ENCODE results near the gene SLC4A3.
"Not testable (repeated sequence)": the region's sequence is repeated elsewhere in the genome, so short reads cannot be mapped to it uniquely, and the experiment has no call there.

The SLC4A3 gene

GRCh38 chr2:219648963-219649362 lies 21.5 kb downstream of the SLC4A3 start:
- no peak for DNase-seq

- DNase-seq: no peak
These were observed 23.2 kb downstream of the SLC4A3 start for GRCh38 chr2:219650426-219651248.

GRCh38 chr2:219651656-219652055 lies 24.2 kb downstream of the SLC4A3 start:
- DNase-seq: not testable (repeated sequence)

- DNase-seq: no peak
These were observed 29.1 kb downstream of the SLC4A3 start for GRCh38 chr2:219656526-219656925.

GRCh38 chr2:219658196-219658846 lies 30.9 kb downstream of the SLC4A3 start:
- no peak for DNase-seq

- no peak for DNase-seq
These were observed 31.4 kb downstream of the SLC4A3 start for GRCh38 chr2:219658874-219659273.

GRCh38 chr2:219661197-219661954 lies 33.9 kb downstream of the SLC4A3 start:
- DNase-seq: no peak

- DNase-seq: no peak
These were observed 34.5 kb downstream of the SLC4A3 start for GRCh38 chr2:219661955-219662395.

- no peak for DNase-seq
These were observed 35.1 kb downstream of the SLC4A3 start for GRCh38 chr2:219662566-219662965.

GRCh38 chr2:219663116-219663762 lies 35.8 kb downstream of the SLC4A3 start:
- DNase-seq: no peak

GRCh38 chr2:219664041-219664440 lies 36.6 kb downstream of the SLC4A3 start:
- no peak for DNase-seq

- DNase-seq: no peak
These were observed 37.5 kb downstream of the SLC4A3 start for GRCh38 chr2:219664944-219665343.

GRCh38 chr2:219665926-219666325 lies 38.5 kb downstream of the SLC4A3 start:
- DNase-seq: no peak

GRCh38 chr2:219668316-219668715 lies 40.9 kb downstream of the SLC4A3 start:
- no peak for DNase-seq

GRCh38 chr2:219670386-219670785 lies 43.0 kb downstream of the SLC4A3 start:
- DNase-seq: no peak

- no peak for DNase-seq
These were observed 43.8 kb downstream of the SLC4A3 start for GRCh38 chr2:219671279-219671678.

GRCh38 chr2:219672406-219672805 lies 45.0 kb downstream of the SLC4A3 start:
- no peak for DNase-seq

GRCh38 chr2:219675221-219675620 lies 47.8 kb downstream of the SLC4A3 start:
- no peak for DNase-seq

GRCh38 chr2:219676586-219676985 lies 49.2 kb downstream of the SLC4A3 start:
- DNase-seq: no peak

GRCh38 chr2:219679041-219679440 lies 51.6 kb downstream of the SLC4A3 start:
- no peak for DNase-seq

- no peak for DNase-seq
These were observed 52.1 kb downstream of the SLC4A3 start for GRCh38 chr2:219679571-219679970.

- no peak for DNase-seq
These were observed 53.7 kb downstream of the SLC4A3 start for GRCh38 chr2:219680958-219681693.

All from NCI-H146 (cell line).